MCF 10A (cell line): ENCODE data around the gene CISD1. TPM values are rescaled to one million over a fixed set of nuclear protein-coding genes. Genes with fewer than 3 reads are reported as not detected.
A peak's percentile ranks its signal among the peaks of the same experiment; 100 is the strongest.
"Not testable (repeated sequence)": the region's sequence is repeated elsewhere in the genome, so short reads cannot be mapped to it uniquely, and the experiment has no call there.

Experiments used
- BruUV-seq: library from RNA; stranded (reverse); fragments of 400-500 nt; replicated peaks from 2 replicates; lab custom pipeline; 2021; lab: Mats Ljungman, UMichigan
- CTCF ChIA-PET: fragments of 300-600 bp; sonication (Branson Sonifier 250); formaldehyde crosslinking; extraction: SDS; loops from one replicate; lab custom pipeline; 2021; ENCODE audit warnings: antibody characterized with exemption, inconsistent platforms; lab: Yijun Ruan, JAX
- POLR2A ChIA-PET: fragments of 300-600, 350-650 bp; sonication (Branson Sonifier 250); formaldehyde crosslinking; extraction: SDS; loops from one replicate; lab custom pipeline; 2020; ENCODE audit warnings: antibody characterized with exemption, inconsistent platforms; lab: Yijun Ruan, JAX
- DNase-seq: peaks from one replicate; pipeline ENCODE4 v3.0.0-alpha.2; 2018; ENCODE audit not compliant: unreplicated experiment
- H3K27ac Mint-ChIP-seq: one replicate; pipeline ENCODE4 v1.8.0; 2022; ENCODE audit warnings: mild to moderate bottlenecking, low read depth, mixed read lengths; ENCODE audit not compliant: unreplicated experiment
- H3K27me3 Mint-ChIP-seq: one replicate; pipeline ENCODE4 v1.8.0; 2022; ENCODE audit warnings: mixed read lengths; ENCODE audit not compliant: insufficient read depth, unreplicated experiment
- H3K36me3 Mint-ChIP-seq: one replicate; pipeline ENCODE4 v1.8.0; 2022; ENCODE audit warnings: mild to moderate bottlenecking, moderate library complexity, mixed read lengths; ENCODE audit not compliant: insufficient read depth, unreplicated experiment
- H3K4me1 Mint-ChIP-seq: one replicate; pipeline ENCODE4 v1.8.0; 2022; ENCODE audit warnings: mixed read lengths; ENCODE audit not compliant: insufficient read depth, unreplicated experiment
- H3K4me3 Mint-ChIP-seq: one replicate; pipeline ENCODE4 v1.8.0; 2022; ENCODE audit warnings: mild to moderate bottlenecking, moderate library complexity, mixed read lengths; ENCODE audit not compliant: unreplicated experiment
- H3K9me3 Mint-ChIP-seq: one replicate; pipeline ENCODE4 v1.8.0; 2022; ENCODE audit warnings: mixed read lengths; ENCODE audit not compliant: unreplicated experiment
- intact Hi-C: fragments of 100-400 bp; cut with micrococcal nuclease; formaldehyde crosslinking; loops from 2 replicates; pipeline ENCODE4 v1.14.1; 2022
- total RNA-seq: library from RNA; stranded (reverse); gene quantifications from 2 replicates; pipeline ENCODE4 v1.2.3, GENCODE V29; 2022
- TF ChIP-seq, protein P1 (sequence below): fragments of 200-600 bp; IDR thresholded peaks from one replicate; pipeline ENCODE4 v1.8.0; 2022; ENCODE audit warnings: antibody characterized with exemption, mild to moderate bottlenecking; ENCODE audit not compliant: unreplicated experiment

Gene CISD1
- total RNA-seq, 1 experiment from 2014 or later = 58.0 TPM

DNA sequence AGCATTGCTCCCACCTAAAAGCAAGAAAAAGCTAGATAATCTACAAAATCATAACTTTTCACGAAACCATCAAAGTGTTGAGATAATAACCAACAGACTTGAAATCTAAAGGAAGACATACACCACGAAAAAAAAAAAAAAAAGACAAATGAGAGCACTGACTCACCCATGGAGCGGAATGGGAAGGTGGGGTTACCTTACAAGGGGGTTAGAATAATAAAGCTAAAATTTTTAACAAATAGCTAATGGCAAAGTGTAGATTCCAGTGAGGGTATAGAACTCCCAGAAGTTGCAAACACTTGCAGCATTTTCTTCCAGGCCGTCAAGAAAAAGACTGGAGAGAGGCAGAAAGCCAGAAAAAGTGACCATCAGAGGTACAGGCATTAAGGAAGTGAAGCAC is 28.4 kb upstream of the CISD1 start:
- DNase-seq = no peak
- H3K27ac Mint-ChIP-seq = peak overlapping the region; percentile 82
- no TSS peak for BruUV-seq

DNA sequence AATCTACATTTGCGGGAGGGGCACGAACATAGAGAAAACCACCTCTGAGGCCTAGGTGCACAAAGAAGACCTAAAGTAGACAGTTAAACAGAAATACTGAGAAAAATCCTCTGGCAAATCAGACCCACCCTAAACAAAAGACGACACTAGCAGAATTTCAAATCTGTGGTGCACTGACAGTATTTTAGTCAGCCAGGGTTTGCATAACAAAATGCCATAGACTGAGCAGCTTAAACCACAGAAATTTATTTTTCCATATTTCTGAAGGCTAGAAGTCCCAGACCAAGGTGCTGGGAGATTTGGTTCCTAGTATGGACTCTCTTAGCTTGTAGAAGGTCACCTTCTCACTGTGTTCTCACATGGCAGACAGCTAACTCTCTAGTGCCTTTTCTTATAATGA is 27.6 kb upstream of the CISD1 start:
- intact Hi-C loops = no loop called here
- H3K4me3 Mint-ChIP-seq = no peak overlapping the region
- H3K9me3 Mint-ChIP-seq = no peaks in the 10 kb centered on the region
- CTCF ChIA-PET = interaction anchor here (0.6 kb wide), 1 partner anchor 59 kb away, joined by 3 read pairs; no protein-coding TSS in a partner anchor
- BruUV-seq = no TSS peak
- peaks cover 8% of the 10 kb centered on the region for H3K36me3 Mint-ChIP-seq
- peaks cover 30% of the 10 kb centered on the region for H3K4me1 Mint-ChIP-seq
- no peaks in the 10 kb centered on the region for H3K27me3 Mint-ChIP-seq
- POLR2A ChIA-PET = no interaction called here
- no peak overlapping the region for H3K27ac Mint-ChIP-seq
- DNase-seq = no peak
- TF ChIP-seq, protein P1, sequence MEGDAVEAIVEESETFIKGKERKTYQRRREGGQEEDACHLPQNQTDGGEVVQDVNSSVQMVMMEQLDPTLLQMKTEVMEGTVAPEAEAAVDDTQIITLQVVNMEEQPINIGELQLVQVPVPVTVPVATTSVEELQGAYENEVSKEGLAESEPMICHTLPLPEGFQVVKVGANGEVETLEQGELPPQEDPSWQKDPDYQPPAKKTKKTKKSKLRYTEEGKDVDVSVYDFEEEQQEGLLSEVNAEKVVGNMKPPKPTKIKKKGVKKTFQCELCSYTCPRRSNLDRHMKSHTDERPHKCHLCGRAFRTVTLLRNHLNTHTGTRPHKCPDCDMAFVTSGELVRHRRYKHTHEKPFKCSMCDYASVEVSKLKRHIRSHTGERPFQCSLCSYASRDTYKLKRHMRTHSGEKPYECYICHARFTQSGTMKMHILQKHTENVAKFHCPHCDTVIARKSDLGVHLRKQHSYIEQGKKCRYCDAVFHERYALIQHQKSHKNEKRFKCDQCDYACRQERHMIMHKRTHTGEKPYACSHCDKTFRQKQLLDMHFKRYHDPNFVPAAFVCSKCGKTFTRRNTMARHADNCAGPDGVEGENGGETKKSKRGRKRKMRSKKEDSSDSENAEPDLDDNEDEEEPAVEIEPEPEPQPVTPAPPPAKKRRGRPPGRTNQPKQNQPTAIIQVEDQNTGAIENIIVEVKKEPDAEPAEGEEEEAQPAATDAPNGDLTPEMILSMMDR = no peak

More for the DNA sequence above, 28.4 kb upstream of the CISD1 start:
- TF ChIP-seq, protein P1 = no peak
- H3K27me3 Mint-ChIP-seq = no peaks in the 10 kb centered on the region
- ChIA-PET POLR2A (interaction anchor here (0.6 to 0.9 kb wide), 3 partner anchors 26 to 754 kb away, joined by 3 to 4 read pairs (median 3); partner anchors contain the start of gene CISD1), CTCF (interaction anchor here (0.7 to 1.3 kb wide), 3 partner anchors 51 to 193 kb away, joined by 3 to 6 read pairs (median 4); no protein-coding TSS in a partner anchor)
- peaks cover 15% of the 10 kb centered on the region for H3K36me3 Mint-ChIP-seq
- intact Hi-C loops = no loop called here
- H3K9me3 Mint-ChIP-seq = no peaks in the 10 kb centered on the region
- peaks cover 30% of the 10 kb centered on the region for H3K4me1 Mint-ChIP-seq
- no peak overlapping the region for H3K4me3 Mint-ChIP-seq

DNA sequence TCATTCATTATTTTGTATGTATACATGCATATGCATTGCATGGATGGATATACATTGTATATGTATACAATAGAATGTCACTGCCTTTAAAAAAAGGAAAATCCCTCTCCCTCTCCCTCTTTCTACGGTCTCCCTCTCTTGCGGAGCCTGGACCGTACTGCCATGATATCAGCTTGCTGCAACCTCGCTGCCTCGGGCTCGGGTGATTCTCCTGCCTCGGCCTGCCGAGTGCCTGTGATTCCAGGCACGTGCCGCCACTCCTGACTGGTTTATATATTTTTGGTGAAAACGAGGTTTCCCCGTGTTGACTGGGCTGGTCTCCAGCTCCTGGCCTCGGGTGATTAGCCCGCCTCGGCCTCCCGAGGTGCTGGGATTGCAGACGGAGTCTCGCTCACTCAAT is 25.7 kb upstream of the CISD1 start:
- TF ChIP-seq, protein P1 = no peak
- Mint-ChIP-seq H3K27ac (no peak overlapping the region), H3K36me3 (peaks cover 7% of the 10 kb centered on the region), H3K4me3 (no peak overlapping the region), H3K9me3 (no peaks in the 10 kb centered on the region), H3K27me3 (no peaks in the 10 kb centered on the region), H3K4me1 (peaks cover 17% of the 10 kb centered on the region)
- CTCF ChIA-PET = no interaction called here
- intact Hi-C loops = no loop called here
- DNase-seq = no peak
- POLR2A ChIA-PET = no interaction called here
- BruUV-seq = no TSS peak

DNA sequence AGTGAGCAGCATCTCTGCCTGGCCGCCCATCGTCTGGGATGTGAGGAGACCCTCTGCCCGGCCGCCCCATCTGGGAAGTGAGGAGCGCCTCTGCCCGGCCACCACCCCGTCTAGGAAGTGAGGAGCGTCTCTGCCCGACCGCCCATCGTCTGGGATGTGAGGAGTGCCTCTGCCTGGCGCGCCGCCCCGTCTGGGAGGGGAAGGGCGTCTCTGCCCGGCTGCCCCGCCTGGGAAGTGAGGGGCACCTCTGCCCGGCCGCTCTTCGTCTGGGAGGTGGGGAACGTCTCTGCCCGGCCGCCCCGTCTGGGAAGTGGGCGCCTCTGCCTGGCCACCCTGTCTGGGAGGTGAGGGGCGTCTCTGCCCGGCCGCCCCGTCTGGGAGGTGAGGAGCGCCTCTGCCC is 25.2 kb upstream of the CISD1 start:
- H3K4me1 Mint-ChIP-seq = peaks cover 17% of the 10 kb centered on the region
- H3K36me3 Mint-ChIP-seq, DNase-seq, H3K27ac Mint-ChIP-seq, H3K4me3 Mint-ChIP-seq, H3K9me3 Mint-ChIP-seq, CTCF ChIA-PET, BruUV-seq, intact Hi-C loops, POLR2A ChIA-PET, H3K27me3 Mint-ChIP-seq: not testable (repeated sequence)

DNA sequence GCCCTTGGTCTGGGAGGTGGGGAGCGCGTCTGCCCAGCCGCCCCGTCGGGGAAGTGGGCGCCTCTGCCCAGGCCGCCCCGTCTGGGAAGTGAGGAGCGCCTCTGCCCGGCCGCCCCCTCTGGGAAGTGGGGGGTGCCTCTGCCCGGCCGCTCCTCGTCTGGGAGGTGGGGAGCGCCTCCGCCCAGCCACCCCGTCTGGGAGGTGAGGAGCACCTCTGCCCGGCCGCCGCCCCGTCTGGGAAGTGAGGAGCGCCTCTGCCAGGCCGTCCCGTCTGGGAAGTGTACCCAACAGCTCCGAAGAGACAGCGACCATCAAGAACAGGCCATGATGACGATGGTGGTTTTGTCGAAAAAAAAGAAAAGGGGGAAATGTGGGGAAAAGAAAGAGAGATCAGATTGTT is 24.7 kb upstream of the CISD1 start:
- BruUV-seq, H3K4me3 Mint-ChIP-seq, POLR2A ChIA-PET, intact Hi-C loops, H3K9me3 Mint-ChIP-seq, H3K27ac Mint-ChIP-seq, CTCF ChIA-PET, H3K27me3 Mint-ChIP-seq, H3K36me3 Mint-ChIP-seq, DNase-seq: not testable (repeated sequence)
- H3K4me1 Mint-ChIP-seq = peaks cover 17% of the 10 kb centered on the region

DNA sequence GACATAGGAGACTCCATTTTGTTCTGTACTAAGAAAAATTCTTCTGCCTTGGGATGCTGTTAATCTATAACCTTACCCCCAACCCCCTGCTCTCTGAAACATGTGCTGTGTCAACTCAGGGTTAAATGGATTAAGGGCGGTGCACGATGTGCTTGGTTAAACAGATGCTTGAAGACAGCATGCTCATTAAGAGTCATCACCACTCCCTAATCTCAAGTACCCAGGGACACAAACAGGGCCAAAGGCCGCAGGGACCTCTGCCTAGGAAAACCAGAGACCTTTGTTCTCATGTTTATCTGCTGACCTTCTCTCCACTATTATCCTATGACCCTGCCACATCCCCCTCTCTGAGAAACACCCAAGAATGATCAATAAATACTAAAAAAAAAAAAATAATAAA is 24.3 kb upstream of the CISD1 start:
- BruUV-seq, H3K9me3 Mint-ChIP-seq, H3K36me3 Mint-ChIP-seq, H3K4me3 Mint-ChIP-seq, DNase-seq, CTCF ChIA-PET, intact Hi-C loops, H3K27me3 Mint-ChIP-seq, POLR2A ChIA-PET, H3K27ac Mint-ChIP-seq: not testable (repeated sequence)
- H3K4me1 Mint-ChIP-seq = peaks cover 12% of the 10 kb centered on the region
